ENCODE data around the gene CNTNAP2.

CNTNAP2 gene

GRCh38 chr7:147207988-147208387 is 1091.4 kb downstream of the CNTNAP2 start:
- TF ChIP-seq POLR2A (IDR thresholded peaks at IDR 0.05; ENCODE audit: low read length) (no peak), GATA1 (IDR thresholded peaks at IDR 0.05; ENCODE audit: low read depth, low read length) (no peak)

DNA sequence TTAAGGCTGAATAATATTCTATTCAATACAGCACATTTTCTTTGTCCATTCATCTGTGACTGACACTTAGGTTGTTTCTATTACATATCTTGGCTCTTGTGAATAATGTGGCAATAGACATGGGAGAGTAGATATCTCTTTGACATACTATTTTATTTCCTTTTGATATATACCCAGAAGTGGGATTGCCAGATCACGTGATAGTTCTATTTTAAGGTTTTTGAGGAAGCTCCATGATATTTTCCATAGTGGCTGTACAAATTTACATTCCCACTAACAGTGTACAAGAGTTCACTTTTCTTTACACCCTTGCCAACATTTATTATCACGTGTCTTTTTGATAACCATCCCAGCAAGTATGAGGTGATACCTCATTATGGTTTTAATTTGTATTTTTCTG is 1114.7 kb downstream of the CNTNAP2 start:
- DNase-seq: no peak
- TF ChIP-seq GATA1 (IDR thresholded peaks at IDR 0.05; ENCODE audit: low read depth, low read length): no peak
- no peak for TF ChIP-seq POLR2A (IDR thresholded peaks at IDR 0.05; ENCODE audit: low read length)

More at GRCh38 chr7:147207988-147208387, 1091.4 kb downstream of the CNTNAP2 start:
- no peak for DNase-seq

GRCh38 chr7:147235645-147236382 is 1119.2 kb downstream of the CNTNAP2 start:
- TF ChIP-seq GATA1 (IDR thresholded peaks at IDR 0.05; ENCODE audit: low read depth, low read length): no peak
- TF ChIP-seq POLR2A (IDR thresholded peaks at IDR 0.05; ENCODE audit: low read length): no peak
- DNase-seq: no peak

DNA sequence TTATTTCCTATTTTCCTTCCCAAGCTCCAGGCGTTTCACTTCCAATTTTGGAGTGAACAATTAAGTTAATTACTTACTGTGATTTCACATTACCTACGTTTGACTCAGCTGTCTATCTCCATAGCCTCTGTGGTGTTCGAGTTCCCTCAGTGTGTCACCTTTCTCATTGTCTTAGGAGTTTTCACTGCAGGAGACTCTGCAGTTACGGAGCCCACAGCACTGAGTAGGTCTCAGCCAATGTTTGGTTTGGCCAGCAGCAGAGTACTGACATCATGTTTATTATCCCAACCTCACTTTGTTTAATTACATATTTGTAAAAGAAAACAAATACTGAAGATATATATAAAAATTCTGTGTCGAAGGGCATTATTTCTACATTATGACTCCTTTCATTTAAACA is 1123.9 kb downstream of the CNTNAP2 start:
- no peak for DNase-seq
- TF ChIP-seq POLR2A (IDR thresholded peaks at IDR 0.05; ENCODE audit: low read length) (no peak), GATA1 (IDR thresholded peaks at IDR 0.05; ENCODE audit: low read depth, low read length) (no peak)

GRCh38 chr7:147245274-147245673 is 1128.7 kb downstream of the CNTNAP2 start:
- no peak for TF ChIP-seq GATA1 (IDR thresholded peaks at IDR 0.05; ENCODE audit: low read depth, low read length)
- TF ChIP-seq POLR2A (IDR thresholded peaks at IDR 0.05; ENCODE audit: low read length): no peak
- DNase-seq: peak; percentile 55 to 66

- DNase-seq: peak in 1 of 2 experiments; percentile 1
- TF ChIP-seq POLR2A (IDR thresholded peaks at IDR 0.05; ENCODE audit: low read length) (no peak), GATA1 (IDR thresholded peaks at IDR 0.05; ENCODE audit: low read depth, low read length) (no peak)
These were observed 1133.4 kb downstream of the CNTNAP2 start for GRCh38 chr7:147249956-147250355.

DNA sequence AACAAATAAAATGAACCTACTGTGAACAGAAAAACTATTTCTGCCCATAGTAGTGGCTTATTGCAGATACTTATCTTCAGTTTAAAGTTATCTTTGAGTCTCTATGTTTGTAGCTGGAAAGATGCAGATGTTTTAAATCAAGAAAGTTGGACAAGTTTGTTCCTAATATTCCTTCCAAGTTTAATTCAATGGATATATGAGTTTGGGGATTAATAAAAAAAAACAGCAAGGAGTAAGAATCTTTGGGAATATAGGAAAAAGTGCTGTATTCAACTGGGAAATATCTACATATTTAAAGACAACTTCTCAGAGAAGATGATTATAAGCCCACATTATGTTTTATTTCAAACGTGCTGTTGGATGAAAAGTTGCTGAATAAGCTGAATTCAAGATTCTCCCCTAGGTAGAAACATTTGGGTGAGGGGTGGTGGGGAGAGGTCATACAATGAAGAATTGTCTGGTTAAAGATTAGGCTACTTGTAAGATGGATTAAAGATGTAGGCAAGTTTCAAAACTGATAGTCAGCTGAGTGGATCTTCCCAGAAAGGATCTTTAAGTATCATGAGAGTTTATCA is 1135.2 kb downstream of the CNTNAP2 start:
- no peak for DNase-seq
- TF ChIP-seq GATA1 (IDR thresholded peaks at IDR 0.05; ENCODE audit: low read depth, low read length): no peak

- TF ChIP-seq GATA1 (IDR thresholded peaks at IDR 0.05; ENCODE audit: low read depth, low read length) (no peak), POLR2A (IDR thresholded peaks at IDR 0.05; ENCODE audit: low read length) (no peak)
- DNase-seq: no peak
These were observed 1145.1 kb downstream of the CNTNAP2 start for GRCh38 chr7:147261693-147262092.

DNA sequence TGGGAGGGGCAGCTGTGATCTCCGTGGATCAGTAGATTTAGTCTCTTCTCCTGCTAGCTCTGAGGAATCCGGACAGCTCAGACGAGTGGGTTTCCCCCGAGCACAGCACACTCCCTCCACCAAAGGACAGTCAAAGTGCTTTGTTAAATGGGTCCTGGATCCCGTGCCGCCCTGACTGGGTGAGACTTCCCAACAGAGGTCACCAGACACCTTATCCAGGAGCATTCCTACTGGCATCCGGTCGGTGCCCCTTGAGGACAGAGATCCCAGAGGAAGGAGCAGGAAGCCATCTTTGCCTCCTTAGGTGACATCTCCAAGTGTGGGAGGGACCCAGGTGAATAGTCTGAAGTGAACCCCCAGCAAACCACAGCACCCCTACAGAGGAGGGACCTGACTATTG is 1148.9 kb downstream of the CNTNAP2 start:
- no peak for TF ChIP-seq POLR2A (IDR thresholded peaks at IDR 0.05; ENCODE audit: low read length)
- TF ChIP-seq GATA1 (IDR thresholded peaks at IDR 0.05; ENCODE audit: low read depth, low read length): no peak
- no peak for DNase-seq

- no peak for TF ChIP-seq GATA1 (IDR thresholded peaks at IDR 0.05; ENCODE audit: low read depth, low read length)
- no peak for TF ChIP-seq POLR2A (IDR thresholded peaks at IDR 0.05; ENCODE audit: low read length)
These were observed 1159.5 kb downstream of the CNTNAP2 start for GRCh38 chr7:147276106-147276505.

GRCh38 chr7:147276783-147277370 is 1160.3 kb downstream of the CNTNAP2 start:
- TF ChIP-seq POLR2A (IDR thresholded peaks at IDR 0.05; ENCODE audit: low read length): no peak
- no peak for TF ChIP-seq GATA1 (IDR thresholded peaks at IDR 0.05; ENCODE audit: low read depth, low read length)
- no peak for DNase-seq

More at GRCh38 chr7:147276106-147276505, 1159.5 kb downstream of the CNTNAP2 start:
- no peak for DNase-seq

GRCh38 chr7:147279514-147279913 is 1162.9 kb downstream of the CNTNAP2 start:
- TF ChIP-seq POLR2A (IDR thresholded peaks at IDR 0.05; ENCODE audit: low read length): no peak
- TF ChIP-seq GATA1 (IDR thresholded peaks at IDR 0.05; ENCODE audit: low read depth, low read length): no peak
- DNase-seq: no peak

- DNase-seq: no peak
- TF ChIP-seq POLR2A (IDR thresholded peaks at IDR 0.05; ENCODE audit: low read length) (no peak), GATA1 (IDR thresholded peaks at IDR 0.05; ENCODE audit: low read depth, low read length) (no peak)
These were observed 1163.4 kb downstream of the CNTNAP2 start for GRCh38 chr7:147279964-147280374.

GRCh38 chr7:147282204-147282603 is 1165.6 kb downstream of the CNTNAP2 start:
- TF ChIP-seq GATA1 (IDR thresholded peaks at IDR 0.05; ENCODE audit: low read depth, low read length): no peak
- no peak for TF ChIP-seq POLR2A (IDR thresholded peaks at IDR 0.05; ENCODE audit: low read length)
- DNase-seq: no peak

- DNase-seq: no peak
- TF ChIP-seq POLR2A (IDR thresholded peaks at IDR 0.05; ENCODE audit: low read length) (no peak), GATA1 (IDR thresholded peaks at IDR 0.05; ENCODE audit: low read depth, low read length) (no peak)
These were observed 1179.6 kb downstream of the CNTNAP2 start for GRCh38 chr7:147296201-147296600.
